HCT116 (cell line): ENCODE measurements around the gene GSG1L. TPM values are rescaled to one million over a fixed set of nuclear protein-coding genes. Genes with fewer than 3 reads are reported as not detected.

Source experiments
- ATAC-seq: fragments of 200-7000 bp; cut with Tn5 transposase; 2 replicates; pipeline ENCODE4 v1.9.1; 2020; ENCODE audit warnings: mild to moderate bottlenecking, moderate library complexity
- BruUV-seq: library from RNA; stranded (reverse); fragments of 400-500 nt; replicated peaks from 2 replicates; lab custom pipeline; 2021; lab: Mats Ljungman, UMichigan
- CTCF ChIA-PET: fragments of 300-600 bp; sonication (Branson Sonifier 250); formaldehyde crosslinking; loops from one replicate; lab custom pipeline; 2021; ENCODE audit warnings: antibody characterized with exemption; lab: Charles Lee
- POLR2A ChIA-PET: fragments of 300-600, 350-600 bp; sonication (Branson Sonifier 250); formaldehyde crosslinking; loops from one replicate; lab custom pipeline; 2021; ENCODE audit warnings: antibody characterized with exemption; lab: Charles Lee
- RAD21 ChIA-PET, 2 experiments: fragments of 300-600 bp; sonication (Branson Sonifier 250); formaldehyde crosslinking; loops; one replicate each; lab custom pipeline; 2023; ENCODE audit warnings: low total read pairs in 2 of 2; ENCODE audit not compliant: uncharacterized antibody in 2 of 2, unreplicated experiment in 2 of 2, low non-redundant PET in 1 of 2; lab: Charles Lee
- DNase-seq: peaks from one replicate; pipeline ENCODE4 v3.0.0-alpha.2; 2010; ENCODE audit warnings: low read depth, low spot score
- H2AFZ ChIP-seq: fragments of 200-600 bp; shearing (Covaris generic), sonication (generic); 2 replicates; pipeline ENCODE4 v1.6.1; 2017; ENCODE audit warnings: low read depth, mixed run types, mixed read lengths, antibody characterized with exemption, low read length; ENCODE audit not compliant: poor library complexity, severe bottlenecking
- H3K27ac ChIP-seq: 2 replicates; pipeline ENCODE4 v1.5.1; 2012; ENCODE audit warnings: low read depth, low read length
- H3K27me3 ChIP-seq: fragments of 200-600 bp; sonication (generic); 2 replicates; pipeline ENCODE4 v1.6.1; 2016; ENCODE audit warnings: mixed run types, low read length, mixed read lengths; ENCODE audit not compliant: insufficient read depth
- H3K36me3 ChIP-seq, 2 experiments: fragments of 200-500 bp in 1 of 2; fragments of 200-600 bp in 1 of 2; sonication (Bioruptor generic) in 1 of 2; sonication (generic) in 1 of 2; 2 replicates each; pipeline versions ENCODE4 v1.5.1 to v1.6.1; 2014 to 2016; ENCODE audit warnings: low read length in 2 of 2, inconsistent platforms in 1 of 2, mixed read lengths in 1 of 2, mixed run types in 1 of 2; ENCODE audit not compliant: insufficient read depth in 2 of 2, control insufficient read depth in 1 of 2
- H3K4me1 ChIP-seq, 2 experiments: fragments of 200-600 bp in 1 of 2; sonication (generic) in 1 of 2; 2 replicates each; pipeline versions ENCODE4 v1.5.1 to v1.6.1; 2012 to 2017; ENCODE audit warnings: low read length in 2 of 2, inconsistent platforms in 1 of 2, mild to moderate bottlenecking in 1 of 2, mixed read lengths in 1 of 2, mixed run types in 1 of 2, moderate library complexity in 1 of 2; ENCODE audit not compliant: insufficient read depth in 2 of 2, control insufficient read depth in 1 of 2
- H3K4me2 ChIP-seq: fragments of 200-600 bp; sonication (generic); 2 replicates; pipeline ENCODE4 v1.6.1; 2017; ENCODE audit warnings: mixed run types, low read length, mixed read lengths
- H3K4me3 ChIP-seq, 2 experiments: fragments of 200-600 bp in 1 of 2; sonication (generic) in 1 of 2; replicated peaks in 1 of 2; 2 replicates each; pipeline ENCODE4 v1.5.1; 2011 to 2016; ENCODE audit warnings: low read length in 2 of 2, control low read depth in 1 of 2, low read depth in 1 of 2, mild to moderate bottlenecking in 1 of 2, mixed read lengths in 1 of 2, mixed run types in 1 of 2
- H3K79me2 ChIP-seq: fragments of 200-600 bp; sonication (generic); 2 replicates; pipeline ENCODE4 v1.6.1; 2017; ENCODE audit warnings: mild to moderate bottlenecking, mixed run types, low read length, moderate library complexity, mixed read lengths; ENCODE audit not compliant: insufficient read depth
- H3K9ac ChIP-seq: fragments of 200-600 bp; sonication (generic); 2 replicates; pipeline ENCODE4 v1.6.1; 2016; ENCODE audit warnings: low read length, mixed read lengths
- H3K9me2 ChIP-seq: fragments of 200-600 bp; sonication (generic), shearing (Covaris generic); 2 replicates; pipeline ENCODE4 v1.6.1; 2017; ENCODE audit warnings: mixed run types, mild to moderate bottlenecking, moderate library complexity; ENCODE audit not compliant: insufficient read depth
- H3K9me3 ChIP-seq, 2 experiments: fragments of 200-500 bp in 1 of 2; fragments of 200-600 bp in 1 of 2; sonication (Bioruptor generic) in 1 of 2; sonication (generic) in 1 of 2; 2 replicates each; pipeline ENCODE4 v1.6.1; 2014 to 2017; ENCODE audit warnings: low read length in 2 of 2, mixed read lengths in 2 of 2, inconsistent platforms in 1 of 2, low read depth in 1 of 2, mild to moderate bottlenecking in 1 of 2, mixed run types in 1 of 2, moderate library complexity in 1 of 2; ENCODE audit not compliant: control insufficient read depth in 1 of 2, insufficient read depth in 1 of 2
- H4K20me1 ChIP-seq: fragments of 200-600 bp; sonication (generic), shearing (Covaris generic); 2 replicates; pipeline ENCODE4 v1.6.1; 2017; ENCODE audit warnings: mixed run types, mild to moderate bottlenecking, moderate library complexity; ENCODE audit not compliant: insufficient read depth
- CTCF ChIP-seq, 3 experiments: fragments of 200-600 bp in 1 of 3; sonication (generic) in 1 of 3; IDR thresholded peaks in 2 of 3; conservative IDR thresholded peaks in 1 of 3; 2 replicates each; pipeline ENCODE4 v1.5.1; 2012 to 2017; ENCODE audit warnings: low read depth in 2 of 3, low read length in 2 of 3, antibody characterized with exemption in 1 of 3, borderline replicate concordance in 1 of 3, control low read depth in 1 of 3, mild to moderate bottlenecking in 1 of 3, mixed read lengths in 1 of 3, mixed run types in 1 of 3, moderate library complexity in 1 of 3; ENCODE audit not compliant: insufficient read depth in 1 of 3
- ELF1 ChIP-seq: IDR thresholded peaks from 2 replicates; pipeline ENCODE4 v1.6.1; 2012; ENCODE audit warnings: low read depth, borderline replicate concordance
- EZH2 ChIP-seq: fragments of 200-600 bp; sonication (generic); IDR thresholded peaks from 2 replicates; pipeline ENCODE4 v1.6.1; 2017; ENCODE audit warnings: antibody characterized with exemption, mixed run types
- JUND ChIP-seq: IDR thresholded peaks from 2 replicates; pipeline ENCODE4 v1.6.1; 2012
- MAX ChIP-seq: IDR thresholded peaks from 2 replicates; pipeline ENCODE4 v1.6.1; 2012
- POLR2A ChIP-seq: IDR thresholded peaks from 2 replicates; pipeline ENCODE4 v1.7.0; 2011; ENCODE audit warnings: borderline replicate concordance; ENCODE audit not compliant: insufficient read depth, insufficient read length; ENCODE audit errors: extremely low read depth
- POLR2AphosphoS5 ChIP-seq: IDR thresholded peaks from 2 replicates; pipeline ENCODE4 v1.6.1; 2011; ENCODE audit warnings: mild to moderate bottlenecking, low read depth, low read length, moderate library complexity
- REST ChIP-seq: IDR thresholded peaks from 2 replicates; pipeline ENCODE4 v1.6.1; 2012; ENCODE audit warnings: low read depth
- SIN3A ChIP-seq: IDR thresholded peaks from 2 replicates; pipeline ENCODE4 v1.6.1; 2012; ENCODE audit warnings: low read depth
- TCF7L2 ChIP-seq: IDR thresholded peaks from 2 replicates; pipeline ENCODE4 v1.7.0; 2011; ENCODE audit warnings: borderline replicate concordance, inconsistent platforms; ENCODE audit not compliant: insufficient read depth, insufficient read length; ENCODE audit errors: extremely low read depth
- YY1 ChIP-seq: IDR thresholded peaks from 2 replicates; pipeline ENCODE4 v1.6.1; 2011; ENCODE audit warnings: low read length, low read depth, moderate library complexity, mild to moderate bottlenecking; ENCODE audit not compliant: insufficient replicate concordance; ENCODE audit errors: extremely low read depth
- ZFX ChIP-seq: fragments of 450-650 bp; IDR thresholded peaks from 2 replicates; pipeline ENCODE4 v1.6.1; 2017
- intact Hi-C: fragments of 100-400 bp; cut with micrococcal nuclease; formaldehyde crosslinking; loops from 2 replicates; pipeline ENCODE4 v1.10.0; 2022
- total RNA-seq: library from RNA; stranded (reverse); gene quantifications from one replicate; pipeline ENCODE4 v1.2.1, GENCODE V29; 2021; ENCODE audit not compliant: unreplicated experiment

Gene GSG1L
- total RNA-seq, 1 experiment from 2014 or later, result not detected

- no peaks in the 10 kb centered on the region for H3K9me2 ChIP-seq
- H4K20me1 ChIP-seq, result no peaks in the 10 kb centered on the region
- DNase-seq (no peak), ATAC-seq (no peak)
- TF ChIP-seq REST, result no peak
- TF ChIP-seq ZFX, result no peak
- no peak for TF ChIP-seq MAX
- TF ChIP-seq YY1, result no peak
- no peak for TF ChIP-seq POLR2A
- no peak for TF ChIP-seq TCF7L2
- no peak for TF ChIP-seq ELF1
- TF ChIP-seq POLR2AphosphoS5, result no peak
- no peak for TF ChIP-seq SIN3A
- no peak for TF ChIP-seq JUND
- no peak for TF ChIP-seq CTCF (IDR thresholded peaks at IDR 0.05 in 2 of 3, conservative IDR thresholded peaks at IDR 0.05 in 1 of 3; ENCODE audit: borderline replicate concordance in 1 of 3, insufficient read depth in 1 of 3, low read depth in 2 of 3, low read length in 2 of 3)
- no peak for TF ChIP-seq EZH2
- no peak overlapping the region for H3K4me2 ChIP-seq
- H3K27ac ChIP-seq, result no peak overlapping the region
- ChIA-PET POLR2A (no interaction called here), CTCF (interaction anchor here (1.4 kb wide), 1 partner anchor 16 kb away, joined by 5 read pairs; no protein-coding TSS in a partner anchor), RAD21 (no interaction called here)
- H3K9me3 ChIP-seq, result peaks cover 0 to 2% of the 10 kb centered on the region in 2 experiments; a peak in 1 of 4 replicates
- no peak overlapping the region for H3K9ac ChIP-seq
- no peaks in the 10 kb centered on the region for H3K79me2 ChIP-seq
- no peaks in the 10 kb centered on the region for H3K36me3 ChIP-seq
- H3K27me3 ChIP-seq, result peaks cover 15% of the 10 kb centered on the region
- no TSS peak for BruUV-seq
- no peak overlapping the region for H3K4me3 ChIP-seq
- intact Hi-C loops, result no loop called here
- no peaks in the 10 kb centered on the region for H3K4me1 ChIP-seq
- no peak overlapping the region for H2AFZ ChIP-seq
Observed at GRCh38 chr16:27883576-27883975, 179.9 kb downstream of the GSG1L start.
